GM08714 (cell line): Measurements from ENCODE around the gene ACTR6.
A peak's percentile ranks its signal among the peaks of the same experiment; 100 is the strongest.
"Not testable (repeated sequence)": the region's sequence is repeated elsewhere in the genome, so short reads cannot be mapped to it uniquely, and the experiment has no call there.

Experiments
- H3K4me3 ChIP-seq: fragments of 200-500 bp; sonication (Bioruptor generic); 2 replicates; pipeline ENCODE4 v1.5.1; 2014; ENCODE audit warnings: mild to moderate bottlenecking, low read length, inconsistent platforms
- ZNF274 ChIP-seq: IDR thresholded peaks from 2 replicates; pipeline ENCODE4 v1.6.1; 2012; ENCODE audit warnings: mild to moderate bottlenecking, low read depth, low read length

ACTR6 gene

GRCh38 chr12:100258127-100258526 lies 57.5 kb downstream of the ACTR6 start:
- no peak for TF ChIP-seq ZNF274

GRCh38 chr12:100263131-100263530 lies 62.5 kb downstream of the ACTR6 start:
- TF ChIP-seq ZNF274 = no peak
- H3K4me3 ChIP-seq = no peak overlapping the region

More at GRCh38 chr12:100258127-100258526, 57.5 kb downstream of the ACTR6 start:
- no peak overlapping the region for H3K4me3 ChIP-seq

GRCh38 chr12:100265107-100265506 lies 64.5 kb downstream of the ACTR6 start:
- not testable (repeated sequence) for H3K4me3 ChIP-seq

GRCh38 chr12:100265732-100266584 lies 65.3 kb downstream of the ACTR6 start:
- no peak for TF ChIP-seq ZNF274
- H3K4me3 ChIP-seq = peak overlapping the region; percentile 92

- peak overlapping the region; percentile 92 for H3K4me3 ChIP-seq
- TF ChIP-seq ZNF274 = no peak
Measured at GRCh38 chr12:100266585-100266834, 65.9 kb downstream of the ACTR6 start.

- no peak for TF ChIP-seq ZNF274
Measured at GRCh38 chr12:100266835-100267602, 66.4 kb downstream of the ACTR6 start, which contains the start of the genes DEPDC4 and SCYL2. Gene DEPDC4, minus strand, starts transcription at chr12:100267079. Its CDS starts 3 bp downstream, at chr12:100267076. Gene SCYL2, plus strand, starts transcription at chr12:100267177. Its CDS starts 15,794 bp downstream, at chr12:100282971.

GRCh38 chr12:100267603-100268281 lies 67.1 kb downstream of the ACTR6 start:
- no peak for TF ChIP-seq ZNF274
- H3K4me3 ChIP-seq = peak overlapping the region; percentile 92

More at GRCh38 chr12:100266835-100267602, 66.4 kb downstream of the ACTR6 start, which contains the start of the genes DEPDC4 and SCYL2:
- peak within 1 kb of the TSS; percentile 92 for H3K4me3 ChIP-seq

- H3K4me3 ChIP-seq = peak overlapping the region; percentile 92
- TF ChIP-seq ZNF274 = no peak
Measured at GRCh38 chr12:100268835-100269564, 68.4 kb downstream of the ACTR6 start.

GRCh38 chr12:100273782-100274181 lies 73.2 kb downstream of the ACTR6 start:
- no peak overlapping the region for H3K4me3 ChIP-seq
- TF ChIP-seq ZNF274 = no peak
